ENCODE results near the gene MAPKAPK2.

DNA sequence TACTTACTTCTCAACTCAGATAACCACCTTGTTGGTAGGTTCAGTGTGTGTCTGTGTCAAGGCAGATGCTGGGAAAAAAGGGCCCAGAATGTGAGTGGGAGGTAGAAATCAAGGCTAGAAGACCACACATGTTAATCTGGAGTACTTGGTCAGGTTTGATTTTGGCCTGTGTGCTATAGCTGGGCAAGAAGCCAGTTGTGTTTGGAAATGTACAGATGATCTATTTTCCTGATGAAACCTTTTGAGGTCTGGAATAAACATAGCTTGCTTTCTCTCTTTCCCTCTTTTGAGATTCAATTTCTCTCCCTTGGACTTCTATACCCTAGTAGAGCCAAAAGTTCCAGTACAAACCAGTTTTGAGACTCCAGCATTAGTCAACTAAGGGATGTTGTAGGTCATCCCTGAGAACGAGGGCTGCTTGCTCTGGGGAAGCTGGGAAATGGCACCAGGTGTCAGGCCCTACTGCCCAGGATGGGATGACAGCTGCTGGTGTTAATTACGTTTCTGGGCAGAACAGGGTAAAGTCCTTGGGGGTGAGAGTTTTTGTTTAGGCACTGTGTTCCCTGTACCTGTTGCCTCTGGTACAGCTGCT lies 15.8 kb downstream of the MAPKAPK2 start:
- TF ChIP-seq POLR2A (IDR thresholded peaks at IDR 0.05; ENCODE audit: low read depth, low read length) = no peak
- no peak for TF ChIP-seq POLR2AphosphoS5 (IDR thresholded peaks at IDR 0.05; ENCODE audit: low read depth, low read length)
- TF ChIP-seq TAF1 (IDR thresholded peaks at IDR 0.05; ENCODE audit: low read depth, low read length) = no peak
- no peak for TF ChIP-seq POU2F2 (IDR thresholded peaks at IDR 0.05; ENCODE audit: low read depth, low read length)
